Measurements from ENCODE around the gene SSTR3.

The SSTR3 gene

GRCh38 chr22:37211866-37212173, 457 bp downstream of the SSTR3 start:
- TF ChIP-seq EZH2phosphoT487 (conservative IDR thresholded peaks at IDR 0.05; ENCODE audit: low read length) (no peak), CTCF (IDR thresholded peaks at IDR 0.05; ENCODE audit: insufficient read depth, low read length, poor library complexity, severe bottlenecking) (no peak)
- Histone ChIP-seq H3K9me3 (ENCODE audit: insufficient read depth, low read length) (no peaks in the 10 kb centered on the region), H4K20me1 (ENCODE audit: low read depth, low read length) (no peaks in the 10 kb centered on the region), H3K79me2 (ENCODE audit: insufficient read depth, low read length) (no peaks in the 10 kb centered on the region), H3K9me2 (replicated peaks; ENCODE audit: insufficient read depth, low read length) (no peaks in the 10 kb centered on the region), H3K4me3 (ENCODE audit: insufficient read depth, low read length, poor library complexity, severe bottlenecking) (no peak overlapping the region), H3K27me3 (ENCODE audit: low read length) (no peaks in the 10 kb centered on the region), H2AFZ (ENCODE audit: low read depth, low read length, severe bottlenecking) (no peak overlapping the region), H3F3A (ENCODE audit: insufficient read depth) (no peaks in the 10 kb centered on the region), H3K27ac (ENCODE audit: low read depth, low read length) (no peak overlapping the region), H3K4me2 (ENCODE audit: low read depth, low read length, poor library complexity, severe bottlenecking) (no peak overlapping the region), H3K36me3 (ENCODE audit: low read length) (no peaks in the 10 kb centered on the region), H3K9ac (ENCODE audit: low read length) (no peak overlapping the region)

- Histone ChIP-seq H3K27me3 (ENCODE audit: low read length) (no peaks in the 10 kb centered on the region), H4K20me1 (ENCODE audit: low read depth, low read length) (no peaks in the 10 kb centered on the region), H3K4me2 (ENCODE audit: low read depth, low read length, poor library complexity, severe bottlenecking) (no peak overlapping the region), H3K9me3 (ENCODE audit: insufficient read depth, low read length) (no peaks in the 10 kb centered on the region), H3K9ac (ENCODE audit: low read length) (no peak overlapping the region), H3F3A (ENCODE audit: insufficient read depth) (no peaks in the 10 kb centered on the region), H3K4me3 (ENCODE audit: insufficient read depth, low read length, poor library complexity, severe bottlenecking) (no peak overlapping the region), H3K36me3 (ENCODE audit: low read length) (no peaks in the 10 kb centered on the region), H3K79me2 (ENCODE audit: insufficient read depth, low read length) (no peaks in the 10 kb centered on the region), H2AFZ (ENCODE audit: low read depth, low read length, severe bottlenecking) (no peak overlapping the region), H3K9me2 (replicated peaks; ENCODE audit: insufficient read depth, low read length) (no peaks in the 10 kb centered on the region), H3K27ac (ENCODE audit: low read depth, low read length) (no peak overlapping the region)
- TF ChIP-seq CTCF (IDR thresholded peaks at IDR 0.05; ENCODE audit: insufficient read depth, low read length, poor library complexity, severe bottlenecking) (no peak), EZH2phosphoT487 (conservative IDR thresholded peaks at IDR 0.05; ENCODE audit: low read length) (no peak)
Measured at GRCh38 chr22:37211075-37211865, 1.0 kb downstream of the SSTR3 start.

- Histone ChIP-seq H3K9me3 (ENCODE audit: insufficient read depth, low read length) (no peaks in the 10 kb centered on the region), H3K9ac (ENCODE audit: low read length) (no peak overlapping the region), H4K20me1 (ENCODE audit: low read depth, low read length) (no peaks in the 10 kb centered on the region), H3K4me3 (ENCODE audit: insufficient read depth, low read length, poor library complexity, severe bottlenecking) (no peak overlapping the region), H2AFZ (ENCODE audit: low read depth, low read length, severe bottlenecking) (no peak overlapping the region), H3K27ac (ENCODE audit: low read depth, low read length) (no peak overlapping the region), H3K27me3 (ENCODE audit: low read length) (no peaks in the 10 kb centered on the region), H3K36me3 (ENCODE audit: low read length) (no peaks in the 10 kb centered on the region), H3K79me2 (ENCODE audit: insufficient read depth, low read length) (no peaks in the 10 kb centered on the region), H3F3A (ENCODE audit: insufficient read depth) (no peaks in the 10 kb centered on the region), H3K4me2 (ENCODE audit: low read depth, low read length, poor library complexity, severe bottlenecking) (no peak overlapping the region), H3K9me2 (replicated peaks; ENCODE audit: insufficient read depth, low read length) (no peaks in the 10 kb centered on the region)
- TF ChIP-seq EZH2phosphoT487 (conservative IDR thresholded peaks at IDR 0.05; ENCODE audit: low read length), result no peak
- TF ChIP-seq CTCF (IDR thresholded peaks at IDR 0.05; ENCODE audit: insufficient read depth, low read length, poor library complexity, severe bottlenecking), result no peak
Measured at GRCh38 chr22:37210041-37210803, 2.1 kb downstream of the SSTR3 start.
